Stimulated activated naive CD8-positive, alpha-beta T cell treated with anti-CD3 and anti-CD28 coated beads, Interleukin-15, Interleukin-2, amounts not matched to agents 100 ng/mL and 50 ng/mL, for 24 hours (primary cell): ENCODE measurements around the gene CFAP54.
"Not testable (repeated sequence)": the region's sequence is repeated elsewhere in the genome, so short reads cannot be mapped to it uniquely, and the experiment has no call there.

ENCODE experiments used
- H3K27ac Mint-ChIP-seq: one replicate; pipeline ENCODE4 v1.8.0; 2021; ENCODE audit warnings: mild to moderate bottlenecking, mixed read lengths
- H3K27me3 Mint-ChIP-seq: one replicate; pipeline ENCODE4 v1.8.0; 2021; ENCODE audit warnings: mixed read lengths
- H3K36me3 Mint-ChIP-seq: one replicate; pipeline ENCODE4 v1.8.0; 2021; ENCODE audit warnings: low read depth, mixed read lengths
- H3K4me1 Mint-ChIP-seq: one replicate; pipeline ENCODE4 v1.8.0; 2021; ENCODE audit warnings: low read depth, mixed read lengths
- H3K4me3 Mint-ChIP-seq: one replicate; pipeline ENCODE4 v1.8.0; 2021; ENCODE audit warnings: mild to moderate bottlenecking, mixed read lengths
- H3K9me3 Mint-ChIP-seq: one replicate; pipeline ENCODE4 v1.8.0; 2021; ENCODE audit warnings: mixed read lengths

CFAP54 gene

DNA sequence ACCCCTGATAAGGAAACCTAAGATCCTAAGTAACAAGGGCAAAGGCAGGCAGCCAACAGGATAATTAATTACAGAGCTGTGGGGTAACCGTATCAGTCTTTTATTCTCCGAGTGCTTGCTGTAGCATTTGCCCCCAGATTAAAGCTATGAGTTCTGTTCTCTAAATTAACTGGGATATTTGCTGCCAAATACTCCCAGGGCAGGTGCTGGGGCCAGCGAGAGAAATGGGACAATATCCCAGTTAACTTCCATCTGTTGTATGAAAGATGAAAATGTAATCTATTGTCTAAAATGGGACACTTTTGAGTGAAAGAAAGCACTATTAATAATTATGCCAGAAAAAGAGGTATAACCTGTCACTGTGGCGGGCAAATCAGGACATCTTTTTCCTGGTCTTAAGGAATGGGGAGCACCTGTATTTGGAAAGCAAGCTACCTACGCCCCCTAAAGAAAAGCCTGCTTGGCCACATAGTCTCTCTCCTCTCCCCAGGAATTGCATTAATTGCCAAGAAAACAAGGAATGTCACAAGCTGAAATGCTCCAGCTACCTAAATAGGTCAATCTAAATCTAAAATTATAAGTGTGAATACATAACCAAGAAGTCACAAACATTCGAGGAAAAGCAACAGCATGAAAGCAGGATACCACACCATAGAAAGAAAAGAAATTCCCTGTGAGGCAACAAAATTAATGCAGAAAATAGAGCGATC lies 26.7 kb upstream of the CFAP54 start:
- H3K27me3 Mint-ChIP-seq: no peaks in the 10 kb centered on the region
- H3K27ac Mint-ChIP-seq: no peak overlapping the region
- H3K36me3 Mint-ChIP-seq: no peaks in the 10 kb centered on the region
- no peak overlapping the region for H3K4me3 Mint-ChIP-seq
- H3K4me1 Mint-ChIP-seq: no peaks in the 10 kb centered on the region
- H3K9me3 Mint-ChIP-seq: no peaks in the 10 kb centered on the region

GRCh38 chr12:96465896-96466295 lies 23.5 kb upstream of the CFAP54 start:
- Mint-ChIP-seq H3K4me1 (no peaks in the 10 kb centered on the region), H3K4me3 (no peak overlapping the region), H3K36me3 (no peaks in the 10 kb centered on the region), H3K27ac (no peak overlapping the region), H3K9me3 (peaks cover 8% of the 10 kb centered on the region), H3K27me3 (no peaks in the 10 kb centered on the region)

DNA sequence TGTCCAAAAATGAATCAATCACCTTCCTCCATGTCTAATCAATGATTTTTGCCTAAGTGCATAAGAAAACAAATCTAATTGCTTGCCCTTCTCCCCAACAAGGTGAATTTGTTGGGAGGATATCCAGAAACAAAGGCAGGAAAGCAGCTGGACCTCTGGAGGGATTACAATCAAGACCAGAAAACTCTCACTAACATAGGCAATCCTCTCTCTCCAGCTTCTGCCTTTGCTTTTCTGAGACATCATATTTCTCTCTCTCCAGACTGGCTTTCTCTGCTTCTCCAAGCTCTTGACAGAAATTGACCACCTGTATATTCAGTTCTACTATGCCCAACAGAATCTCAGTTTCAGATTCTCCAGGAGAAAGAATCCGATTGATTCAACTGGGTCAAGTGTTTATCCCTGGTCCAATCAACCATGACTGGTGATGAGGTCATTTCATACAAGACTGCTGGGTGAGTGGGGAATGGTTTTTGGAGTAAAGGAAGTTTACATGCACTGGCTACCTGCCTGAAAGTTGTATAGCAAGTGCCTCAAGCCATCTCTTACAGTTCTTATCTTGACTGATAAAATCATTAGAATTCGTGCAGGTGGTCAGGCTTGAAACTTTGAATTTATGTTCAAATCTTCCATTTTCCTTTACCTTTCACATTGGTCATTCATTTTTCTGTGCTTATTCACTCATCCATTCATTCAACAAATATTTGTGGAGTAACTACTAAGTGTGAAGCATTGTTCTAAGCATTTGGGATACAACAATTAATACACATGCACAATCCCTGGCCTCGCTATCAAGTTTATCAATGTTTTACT lies 22.2 kb upstream of the CFAP54 start:
- Mint-ChIP-seq H3K4me1 (no peaks in the 10 kb centered on the region), H3K4me3 (no peak overlapping the region), H3K9me3 (peaks cover 8% of the 10 kb centered on the region), H3K27me3 (no peaks in the 10 kb centered on the region), H3K36me3 (no peaks in the 10 kb centered on the region), H3K27ac (no peak overlapping the region)

DNA sequence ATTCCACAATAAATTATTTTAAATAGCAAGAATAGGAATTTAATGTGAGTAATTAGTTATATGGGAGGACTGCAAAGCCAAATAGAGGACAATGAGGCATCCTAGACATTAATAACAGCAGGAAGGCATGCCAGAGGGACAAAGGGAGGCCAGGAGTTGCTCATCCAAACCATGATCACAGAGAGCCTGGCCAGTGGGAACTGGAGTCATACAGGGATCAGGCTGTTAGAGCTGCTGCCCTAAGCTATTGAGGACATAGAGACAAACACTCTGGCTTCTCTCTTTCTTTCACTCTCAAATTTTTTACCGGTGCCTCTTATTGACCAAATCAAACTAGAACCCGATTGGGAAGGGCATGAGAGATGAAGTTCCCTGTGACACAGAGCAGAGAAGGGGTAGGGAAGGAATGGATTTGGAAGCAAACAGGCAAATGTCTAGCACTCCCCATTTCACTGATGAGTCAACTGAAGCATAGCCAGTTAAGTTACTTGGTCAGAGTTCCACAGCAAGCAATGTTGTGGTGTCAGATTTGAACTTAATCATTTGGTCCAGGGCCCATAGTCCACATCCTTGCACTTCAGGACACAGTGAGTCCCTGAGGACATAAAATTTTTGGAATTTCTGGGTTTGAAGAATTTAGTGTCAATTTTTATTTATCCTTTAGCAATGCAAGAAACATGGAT lies 17.9 kb upstream of the CFAP54 start:
- Mint-ChIP-seq H3K4me3 (no peak overlapping the region), H3K4me1 (peaks cover 4% of the 10 kb centered on the region), H3K9me3 (peaks cover 8% of the 10 kb centered on the region), H3K36me3 (no peaks in the 10 kb centered on the region), H3K27me3 (no peaks in the 10 kb centered on the region), H3K27ac (no peak overlapping the region)

GRCh38 chr12:96472384-96472783 lies 17.0 kb upstream of the CFAP54 start:
- no peak overlapping the region for H3K4me3 Mint-ChIP-seq
- no peaks in the 10 kb centered on the region for H3K36me3 Mint-ChIP-seq
- H3K4me1 Mint-ChIP-seq: peaks cover 4% of the 10 kb centered on the region
- no peak overlapping the region for H3K27ac Mint-ChIP-seq
- no peaks in the 10 kb centered on the region for H3K27me3 Mint-ChIP-seq
- H3K9me3 Mint-ChIP-seq: peaks cover 8% of the 10 kb centered on the region

GRCh38 chr12:96473394-96474093 lies 15.8 kb upstream of the CFAP54 start:
- no peak overlapping the region for H3K4me3 Mint-ChIP-seq
- H3K27ac Mint-ChIP-seq: no peak overlapping the region

DNA sequence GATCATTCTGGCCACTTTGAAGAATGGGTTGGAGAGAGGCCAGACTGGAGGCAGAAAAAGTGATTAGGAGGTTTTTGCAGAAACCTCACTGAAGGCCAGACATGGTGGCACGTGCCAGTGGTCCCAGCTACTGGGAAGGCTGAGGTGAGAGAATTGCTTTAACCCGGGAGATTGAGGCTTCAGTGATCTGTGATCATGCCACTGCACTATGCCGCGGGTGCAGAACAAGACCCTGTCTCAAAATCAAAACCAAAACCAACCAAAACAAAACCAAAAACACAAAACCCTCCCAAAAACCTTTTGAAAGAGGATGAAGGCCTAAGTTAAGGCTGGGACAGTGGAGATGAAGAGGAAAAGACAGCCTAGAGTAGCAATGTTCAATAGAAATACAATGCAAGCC lies 15.2 kb upstream of the CFAP54 start:
- Mint-ChIP-seq H3K4me1 (peaks cover 4% of the 10 kb centered on the region), H3K27ac (no peak overlapping the region), H3K27me3 (no peaks in the 10 kb centered on the region), H3K4me3 (no peak overlapping the region), H3K9me3 (peaks cover 5% of the 10 kb centered on the region), H3K36me3 (no peaks in the 10 kb centered on the region)

More at GRCh38 chr12:96473394-96474093, 15.8 kb upstream of the CFAP54 start:
- Mint-ChIP-seq H3K36me3 (no peaks in the 10 kb centered on the region), H3K4me1 (peaks cover 4% of the 10 kb centered on the region), H3K9me3 (peaks cover 8% of the 10 kb centered on the region), H3K27me3 (no peaks in the 10 kb centered on the region)

GRCh38 chr12:96478011-96478410 lies 11.4 kb upstream of the CFAP54 start:
- Mint-ChIP-seq H3K27ac (no peak overlapping the region), H3K9me3 (no peaks in the 10 kb centered on the region), H3K4me3 (no peak overlapping the region), H3K4me1 (peaks cover 4% of the 10 kb centered on the region), H3K36me3 (no peaks in the 10 kb centered on the region), H3K27me3 (no peaks in the 10 kb centered on the region)

DNA sequence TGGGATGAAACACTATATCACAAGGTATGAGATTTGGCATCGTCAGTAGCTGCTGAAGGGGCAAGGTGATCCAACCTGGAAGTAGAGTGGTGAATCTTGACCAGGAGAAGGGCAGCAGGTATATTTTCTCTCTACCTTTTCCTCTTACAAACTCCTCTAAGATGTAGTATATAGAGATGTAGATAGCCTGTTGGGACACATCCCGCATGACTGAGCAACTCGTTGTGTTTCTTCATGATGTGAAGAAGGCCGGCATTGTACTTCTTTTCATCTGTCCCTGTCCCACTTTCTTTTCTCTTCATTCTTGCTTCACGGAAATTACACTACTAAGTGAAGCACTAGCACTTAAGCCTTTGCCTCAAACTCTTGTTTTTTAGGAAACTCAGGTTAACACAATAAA lies 7.3 kb upstream of the CFAP54 start:
- no peaks in the 10 kb centered on the region for H3K36me3 Mint-ChIP-seq
- no peak overlapping the region for H3K4me3 Mint-ChIP-seq
- H3K9me3 Mint-ChIP-seq: no peaks in the 10 kb centered on the region
- no peak overlapping the region for H3K27ac Mint-ChIP-seq
- no peaks in the 10 kb centered on the region for H3K27me3 Mint-ChIP-seq
- H3K4me1 Mint-ChIP-seq: peaks cover 20% of the 10 kb centered on the region

DNA sequence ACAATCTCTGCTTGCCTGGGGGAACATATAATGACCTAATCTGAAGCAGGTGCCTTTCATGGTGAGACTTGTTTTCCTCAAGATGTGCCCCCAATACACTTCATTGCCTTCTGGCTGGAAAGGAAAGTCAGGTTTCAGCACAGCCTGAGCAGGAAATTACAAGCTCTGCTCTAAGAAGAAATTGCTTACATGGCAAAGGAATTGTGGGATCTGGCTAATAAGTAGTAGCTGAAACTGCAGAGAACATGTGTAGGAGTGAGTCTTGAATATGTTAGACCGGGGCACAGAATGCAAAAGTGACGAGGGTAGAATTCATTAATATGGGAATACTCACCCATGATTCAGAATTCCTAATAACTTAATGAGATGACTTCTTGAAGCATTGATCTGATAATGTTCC lies 6.3 kb upstream of the CFAP54 start:
- H3K27me3 Mint-ChIP-seq: no peaks in the 10 kb centered on the region
- H3K9me3 Mint-ChIP-seq: no peaks in the 10 kb centered on the region
- H3K4me1 Mint-ChIP-seq: peaks cover 29% of the 10 kb centered on the region
- H3K27ac Mint-ChIP-seq: no peak overlapping the region
- H3K36me3 Mint-ChIP-seq: no peaks in the 10 kb centered on the region
- no peak overlapping the region for H3K4me3 Mint-ChIP-seq

DNA sequence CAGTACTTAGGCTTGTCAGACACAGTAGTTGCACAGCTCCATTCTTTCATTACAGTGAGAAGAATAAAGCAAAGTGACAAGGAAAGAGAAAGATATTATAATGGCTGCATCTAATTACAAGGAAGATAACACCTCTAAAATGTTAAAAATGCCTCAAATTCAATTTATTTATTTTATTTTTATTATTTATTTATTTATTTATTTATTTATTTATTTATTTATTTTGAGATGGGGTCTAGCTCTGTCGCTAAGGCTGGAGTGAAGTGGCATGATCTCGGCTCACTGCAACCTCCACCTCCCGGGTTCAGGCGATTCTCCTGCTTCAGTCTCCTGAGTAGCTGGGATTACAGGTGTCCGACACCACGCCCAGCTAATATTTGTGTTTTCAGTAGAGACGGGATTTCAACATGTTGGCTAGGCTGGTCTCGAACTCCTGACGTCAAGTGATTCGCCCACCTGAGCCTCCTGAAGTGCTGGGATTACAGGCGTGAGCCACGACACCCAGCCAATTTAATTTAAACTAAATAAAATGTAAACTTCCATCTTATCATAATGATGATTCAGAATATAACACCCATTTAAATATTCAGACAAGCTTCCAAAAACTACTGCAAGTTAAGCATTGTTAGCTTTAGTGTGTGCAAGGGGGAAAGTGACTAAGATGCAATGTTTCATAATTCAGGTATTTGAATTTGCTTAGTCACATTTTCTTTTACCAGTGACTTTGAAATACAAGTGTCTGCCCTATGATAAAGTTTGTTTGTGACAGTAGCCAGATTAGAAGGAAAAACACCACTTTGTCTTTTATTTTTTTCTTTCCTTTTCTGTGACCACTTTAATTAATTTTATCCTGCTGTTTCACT lies 2.4 kb upstream of the CFAP54 start:
- Mint-ChIP-seq H3K27me3 (no peaks in the 10 kb centered on the region), H3K36me3 (no peaks in the 10 kb centered on the region), H3K4me1 (peaks cover 38% of the 10 kb centered on the region), H3K27ac (no peak overlapping the region), H3K9me3 (no peaks in the 10 kb centered on the region), H3K4me3 (no peak overlapping the region)

GRCh38 chr12:96487634-96488033 lies 1.7 kb upstream of the CFAP54 start:
- Mint-ChIP-seq H3K27ac (no peak overlapping the region), H3K4me1 (peaks cover 38% of the 10 kb centered on the region), H3K36me3 (no peaks in the 10 kb centered on the region), H3K9me3 (no peaks in the 10 kb centered on the region), H3K27me3 (no peaks in the 10 kb centered on the region), H3K4me3 (no peak overlapping the region)

GRCh38 chr12:96493106-96493505 lies 3.7 kb downstream of the CFAP54 start:
- Mint-ChIP-seq H3K4me1 (peaks cover 17% of the 10 kb centered on the region), H3K27ac (no peak overlapping the region), H3K27me3 (no peaks in the 10 kb centered on the region), H3K36me3 (no peaks in the 10 kb centered on the region), H3K9me3 (no peaks in the 10 kb centered on the region), H3K4me3 (no peak overlapping the region)

DNA sequence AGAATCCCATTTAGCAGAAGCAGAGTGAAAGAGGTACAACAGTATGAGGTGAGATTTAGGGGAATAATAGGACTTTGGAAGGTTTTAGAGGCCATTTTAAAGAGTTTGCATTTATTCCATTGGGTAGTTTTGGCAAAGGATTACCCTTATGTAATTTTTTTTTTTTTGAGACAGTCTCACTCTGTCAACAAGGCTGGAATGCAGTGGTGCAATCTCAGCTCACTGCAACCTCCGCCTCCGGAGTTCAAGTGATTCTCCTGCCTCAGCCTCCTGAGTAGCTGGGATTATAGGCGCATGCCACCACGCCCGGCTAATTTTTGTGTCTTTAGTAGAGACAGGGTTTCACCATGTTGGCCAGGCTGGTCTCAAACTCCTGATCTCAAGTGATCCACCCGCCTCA lies 4.8 kb downstream of the CFAP54 start:
- H3K27ac Mint-ChIP-seq, H3K27me3 Mint-ChIP-seq, H3K36me3 Mint-ChIP-seq, H3K4me3 Mint-ChIP-seq, H3K9me3 Mint-ChIP-seq: not testable (repeated sequence)
- H3K4me1 Mint-ChIP-seq: peaks cover 15% of the 10 kb centered on the region
